GM11168 (cell line): ENCODE results near the gene CDK14.
"Not testable (repeated sequence)": the region's sequence is repeated elsewhere in the genome, so short reads cannot be mapped to it uniquely, and the experiment has no call there.

ENCODE experiments used
- in situ Hi-C: fragments of 300-500 bp; cut with MboI; formaldehyde crosslinking; loops from one replicate; pipeline ENCODE4 v1.12.0; 2022; ENCODE audit warnings: low sequenced_read_pairs; ENCODE audit not compliant: unreplicated experiment

Gene CDK14

DNA sequence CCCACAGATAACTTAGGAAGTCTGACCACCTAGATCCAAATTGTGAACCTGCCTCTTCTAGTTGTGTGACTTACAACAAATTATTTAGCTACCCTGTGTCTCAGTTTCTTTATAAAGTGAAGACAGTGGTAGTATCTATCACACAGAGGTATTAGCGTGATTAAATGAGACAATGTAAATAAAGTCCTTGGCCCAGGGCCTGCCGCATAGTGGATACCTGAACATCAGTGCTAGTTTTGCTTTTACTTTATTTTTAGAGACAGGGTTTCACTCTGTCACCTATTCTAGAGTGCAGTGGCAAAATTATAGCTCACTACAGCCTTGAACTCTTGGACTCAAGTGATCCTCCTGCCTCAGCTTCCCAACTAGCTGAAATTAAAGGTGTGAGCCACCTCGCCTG, 177.1 kb downstream of the CDK14 start:
- in situ Hi-C loops, result no loop called here

DNA sequence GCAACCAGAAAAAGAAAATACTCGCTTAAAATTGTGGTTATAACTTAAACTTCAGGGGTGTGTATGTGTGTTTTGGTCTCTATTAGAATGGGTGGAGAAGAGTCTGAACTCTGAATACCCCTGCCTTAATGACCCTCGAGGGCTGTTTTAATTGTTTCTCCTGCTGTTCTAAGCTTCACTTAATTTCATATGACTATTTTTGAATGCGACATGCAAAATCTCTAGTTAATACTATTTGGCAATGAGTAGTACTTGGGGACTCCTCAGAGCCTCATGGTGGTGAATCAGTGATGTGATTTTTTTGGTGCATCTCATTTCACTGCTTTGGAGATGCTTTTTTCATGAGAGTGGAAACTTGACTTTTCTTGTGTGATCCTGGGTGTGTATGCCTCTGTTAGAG, 178.6 kb downstream of the CDK14 start:
- in situ Hi-C loops, result no loop called here

DNA sequence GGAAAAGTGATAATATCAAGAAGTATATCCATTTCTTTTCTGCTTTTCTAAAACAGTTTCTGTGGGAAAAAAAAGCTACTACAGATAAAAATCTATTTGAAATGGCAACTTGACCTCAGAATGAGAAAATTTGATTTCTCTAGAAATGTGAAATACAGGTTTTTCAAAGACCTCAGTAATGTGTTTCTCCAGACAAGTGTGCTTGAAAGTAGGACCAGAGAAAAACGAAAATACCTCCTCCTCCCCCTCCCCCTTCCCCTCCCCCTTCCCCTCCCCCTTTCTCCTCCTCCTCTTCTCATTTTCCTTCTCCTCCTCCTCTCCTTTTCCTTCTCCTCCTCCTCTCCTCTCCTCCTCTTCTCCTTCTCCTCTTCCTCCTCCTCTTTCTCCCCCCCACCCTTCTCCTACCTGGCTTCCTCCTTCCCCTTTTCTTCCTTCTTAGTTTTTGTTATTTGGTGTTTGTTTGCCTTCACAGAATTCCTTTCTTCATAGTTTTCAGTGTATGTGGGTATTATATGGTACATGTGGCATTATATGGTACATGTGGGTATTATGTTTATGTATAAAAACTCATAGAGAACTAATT, 179.4 kb downstream of the CDK14 start:
- in situ Hi-C loops, result no loop called here

DNA sequence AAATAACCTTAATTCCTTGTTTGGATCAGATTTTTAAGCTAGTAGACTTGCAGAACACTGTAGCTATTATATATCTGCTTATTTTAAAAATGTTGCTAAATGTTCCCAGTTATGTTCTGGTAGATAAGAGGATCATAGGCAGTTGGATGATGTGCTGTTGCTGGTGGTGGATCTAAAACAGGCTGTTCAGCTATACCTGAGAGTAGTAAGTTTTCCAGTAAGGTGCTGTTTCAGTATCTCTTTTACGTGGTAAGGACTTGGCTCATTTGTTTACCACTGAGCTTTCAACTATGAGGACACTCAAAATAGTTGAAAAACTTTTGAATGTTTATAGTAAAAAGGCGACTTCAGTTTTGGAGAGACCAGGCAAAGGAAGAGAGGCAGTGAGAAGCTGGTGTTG, 180.9 kb downstream of the CDK14 start:
- in situ Hi-C loops, result no loop called here

DNA sequence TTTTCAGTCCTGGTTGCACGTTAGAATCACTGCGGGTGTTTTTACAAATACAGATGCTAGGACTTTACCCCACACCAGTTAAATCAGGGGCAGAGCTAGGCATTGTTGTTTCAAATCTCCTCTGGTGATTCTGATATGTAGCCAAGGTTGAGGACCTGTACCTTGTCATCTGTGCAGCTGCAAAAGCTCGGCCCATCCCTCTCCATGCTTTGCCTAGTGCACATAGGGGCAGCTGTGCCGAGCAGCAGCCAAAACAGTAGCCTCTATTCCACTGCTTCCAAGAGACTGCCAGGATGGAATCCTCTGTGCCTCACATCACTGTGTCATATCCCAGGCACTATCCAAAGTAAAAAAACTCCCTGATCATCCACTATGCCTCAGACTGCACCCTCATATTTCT, 181.3 kb downstream of the CDK14 start:
- in situ Hi-C loops, result no loop called here

GRCh38 chr7:90777886-90778285, 181.8 kb downstream of the CDK14 start:
- in situ Hi-C loops, result no loop called here

DNA sequence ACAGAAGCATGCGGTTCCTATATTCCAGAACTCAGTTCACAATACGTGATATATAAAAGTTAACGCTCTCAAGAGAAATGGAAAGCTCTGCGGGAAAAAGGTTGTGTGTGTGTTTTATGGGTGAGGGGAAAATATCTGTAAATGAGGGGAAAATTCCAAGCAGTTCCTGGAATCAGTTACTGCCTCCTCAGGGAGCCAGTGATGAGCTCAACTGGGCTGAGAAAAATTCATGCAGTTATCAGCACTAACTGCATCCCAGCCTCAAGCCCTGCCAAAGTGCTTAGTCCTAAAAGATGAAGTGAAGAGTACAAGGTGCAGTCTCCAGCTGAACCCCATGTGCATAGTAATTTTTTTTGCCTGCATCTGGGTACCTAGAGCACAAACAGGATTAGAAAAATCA, 191.9 kb downstream of the CDK14 start:
- in situ Hi-C loops, result no loop called here

DNA sequence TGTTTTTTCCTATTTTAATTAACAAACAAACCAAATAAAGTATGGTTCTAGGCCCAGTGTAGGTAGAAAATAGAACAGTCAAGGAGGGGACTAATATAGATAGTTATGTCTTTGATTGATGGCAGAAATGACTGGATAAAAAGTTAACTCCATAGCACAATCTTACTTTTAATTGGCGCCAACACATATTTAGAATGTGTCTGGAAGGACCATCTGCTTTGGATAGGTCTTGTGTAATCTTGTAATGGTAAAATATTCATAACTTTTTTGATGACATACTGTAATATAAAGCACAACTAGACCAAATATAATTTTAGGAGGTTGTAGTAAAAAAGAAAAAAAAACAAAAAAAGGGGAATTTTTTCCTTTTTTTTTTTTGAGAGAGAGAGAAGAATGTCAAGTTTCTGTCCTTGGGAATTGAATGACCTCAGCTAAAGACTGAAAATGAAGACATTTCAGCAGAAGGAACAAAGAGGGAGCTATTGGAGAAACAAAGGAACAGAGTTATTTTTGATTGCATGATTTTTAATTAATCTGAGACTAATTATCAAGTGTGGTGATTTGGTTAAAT, 193.7 kb downstream of the CDK14 start:
- in situ Hi-C loops, result no loop called here

- in situ Hi-C loops, result no loop called here
Observed at GRCh38 chr7:90791596-90791995, 195.5 kb downstream of the CDK14 start.

DNA sequence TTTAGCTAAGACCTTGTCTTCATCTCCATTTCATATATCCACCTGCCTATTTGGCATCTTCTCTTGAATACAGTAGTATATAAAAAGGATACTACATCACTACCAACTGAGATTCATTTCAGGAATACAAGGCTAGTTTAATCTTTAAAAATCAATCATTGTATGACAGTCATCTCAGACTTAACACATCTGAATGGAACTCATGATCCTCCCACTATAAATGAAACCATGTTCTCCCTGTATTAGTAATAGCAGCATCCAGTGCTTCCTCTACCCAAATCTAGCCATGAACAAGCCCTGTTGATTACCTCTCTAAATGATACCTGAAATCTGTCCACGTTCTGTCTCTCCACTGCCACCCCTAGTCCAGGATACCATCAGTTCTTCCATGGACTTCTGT, 196.2 kb downstream of the CDK14 start:
- in situ Hi-C loops, result no loop called here

GRCh38 chr7:90794234-90794633, 198.1 kb downstream of the CDK14 start:
- in situ Hi-C loops, result not testable (repeated sequence)

- in situ Hi-C loops, result no loop called here
Observed at GRCh38 chr7:90797596-90797995, 201.5 kb downstream of the CDK14 start.

DNA sequence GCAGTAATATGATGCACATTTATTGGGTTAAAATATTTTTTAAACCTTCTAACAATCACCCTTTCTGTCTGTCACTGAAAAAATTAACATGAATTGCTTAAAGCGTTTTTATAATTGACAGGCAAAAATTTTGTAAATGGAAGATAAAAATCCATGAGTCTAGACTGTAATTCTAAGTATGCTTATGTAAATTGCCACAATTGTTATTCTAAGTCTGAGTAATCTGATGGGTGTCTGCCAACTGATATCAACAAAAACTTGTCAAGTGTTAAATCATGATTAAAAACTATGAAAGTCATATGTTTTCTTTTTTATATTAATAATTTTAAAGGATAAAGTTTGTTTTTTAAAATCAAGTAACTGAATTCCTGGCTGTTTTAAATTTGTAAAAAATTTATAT, 208.2 kb downstream of the CDK14 start:
- in situ Hi-C loops, result no loop called here

- in situ Hi-C loops, result not testable (repeated sequence)
Observed at GRCh38 chr7:90815552-90815951, 219.4 kb downstream of the CDK14 start.

- in situ Hi-C loops, result no loop called here
Observed at GRCh38 chr7:90816511-90817142, 220.5 kb downstream of the CDK14 start.

DNA sequence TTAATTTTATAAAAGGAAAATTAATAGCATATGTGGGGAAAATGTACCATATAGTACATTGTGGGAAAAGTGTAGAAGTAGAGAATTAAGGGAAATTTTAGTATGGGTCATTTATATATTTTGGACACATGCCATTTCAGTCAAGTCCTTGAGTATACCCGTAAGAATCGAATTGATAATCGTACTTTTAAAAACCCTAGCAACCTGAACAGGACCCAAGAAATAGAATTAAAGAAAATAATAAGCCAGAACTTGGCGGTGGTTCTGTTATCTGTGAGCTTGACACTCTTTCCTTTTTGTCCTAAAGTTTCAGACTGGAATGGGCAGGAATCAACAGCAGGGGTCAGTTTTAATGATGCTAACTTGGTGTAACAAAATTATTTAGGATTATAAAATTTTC, 221.0 kb downstream of the CDK14 start:
- in situ Hi-C loops, result no loop called here

DNA sequence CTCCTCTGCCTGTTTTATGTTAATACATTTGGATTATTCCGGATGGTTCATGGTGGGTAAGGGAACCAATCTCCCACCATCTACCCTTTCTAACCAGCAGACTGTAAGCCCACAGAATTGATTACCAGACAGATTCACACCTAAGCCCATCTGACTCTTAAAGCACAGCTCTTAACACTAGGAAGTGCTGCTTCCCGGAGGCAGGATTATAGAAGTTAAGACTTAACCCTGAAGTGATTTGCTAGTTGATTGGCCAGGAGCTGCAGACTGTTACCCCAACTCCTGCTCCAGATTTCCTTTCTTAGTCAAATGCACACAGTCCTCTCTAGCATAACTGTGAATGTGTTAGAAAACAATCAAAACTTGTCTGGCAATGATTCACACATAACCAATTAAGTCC, 221.7 kb downstream of the CDK14 start:
- in situ Hi-C loops, result no loop called here

DNA sequence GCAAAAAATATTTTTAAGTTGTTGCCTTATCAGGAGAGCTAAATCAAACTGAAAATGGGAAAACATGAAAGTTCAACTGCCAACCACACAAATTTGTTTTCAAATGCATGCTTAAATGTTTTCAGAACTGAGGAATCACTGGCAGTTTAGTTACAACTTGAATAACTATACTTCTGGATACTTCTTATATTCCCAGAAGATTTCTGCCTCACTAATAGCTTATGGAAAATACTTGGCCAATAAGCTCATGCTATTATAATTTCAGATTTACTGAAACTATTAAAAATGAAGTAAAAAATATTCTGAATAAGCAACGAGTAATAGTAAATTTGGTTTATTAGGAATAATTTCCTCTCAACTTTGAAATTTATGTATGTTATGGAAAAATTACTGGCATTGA, 222.2 kb downstream of the CDK14 start:
- in situ Hi-C loops, result no loop called here

GRCh38 chr7:90821961-90822620, 226.0 kb downstream of the CDK14 start:
- in situ Hi-C loops, result no loop called here

DNA sequence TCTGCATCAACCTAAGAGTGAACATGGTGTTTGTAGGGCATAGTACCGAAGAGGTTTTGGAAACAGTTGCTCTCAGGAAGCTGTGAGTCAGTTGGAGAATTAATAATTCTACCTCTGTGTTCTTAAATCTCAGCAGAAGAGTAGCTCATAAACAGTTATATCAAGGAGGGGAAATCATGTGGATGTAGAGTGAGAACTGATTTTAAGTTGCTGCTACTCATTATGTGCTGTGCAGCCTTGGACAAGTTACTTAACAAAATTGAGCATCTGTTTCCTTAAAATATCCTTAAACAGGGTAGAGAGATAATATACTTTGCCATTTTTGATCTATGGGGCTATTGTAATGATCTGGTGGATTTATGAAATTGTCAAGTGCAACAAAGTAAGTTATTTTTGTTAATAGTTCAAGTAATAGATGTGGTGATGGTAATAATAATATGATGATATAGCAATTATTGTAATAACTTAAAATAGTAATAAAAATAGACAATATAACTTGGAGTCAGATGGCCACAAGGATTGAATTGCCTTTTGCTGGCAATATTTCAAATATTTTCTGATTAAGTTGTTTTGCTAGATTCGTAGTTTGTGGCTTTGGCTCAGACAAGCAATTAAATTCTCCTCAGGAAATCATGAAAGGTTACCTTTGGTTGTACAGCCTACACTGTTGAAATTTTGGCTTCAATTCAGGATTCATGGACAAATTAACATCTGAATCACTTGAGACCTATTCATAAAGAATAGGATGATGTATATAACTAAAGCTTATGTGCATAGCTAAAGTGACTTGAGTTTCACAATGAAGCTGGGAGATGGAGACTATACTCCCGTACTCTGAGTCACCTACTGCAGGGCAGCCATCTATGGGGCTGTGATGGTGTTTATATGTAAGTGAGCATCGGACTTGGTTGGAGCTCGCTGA, 228.5 kb downstream of the CDK14 start:
- in situ Hi-C loops, result no loop called here

- in situ Hi-C loops, result no loop called here
Observed at GRCh38 chr7:90825779-90826178, 229.7 kb downstream of the CDK14 start.
